Prostate gland (tissue), 2 donors: ENCODE data around the gene LRRC18. TPM values are rescaled to one million over a fixed set of nuclear protein-coding genes. Genes with fewer than 3 reads are reported as not detected.
A peak's percentile ranks its signal among the peaks of the same experiment; 100 is the strongest.

Source experiments
- DNase-seq: peaks from one replicate; pipeline ENCODE4 v3.0.0-alpha.2; 2019; ENCODE audit warnings: low spot score
- H3K27ac ChIP-seq, 2 donors: fragments of 200-600 bp; sonication (generic); 2 replicates each; pipeline ENCODE4 v1.5.1; 2017 to 2019
- H3K27me3 ChIP-seq: fragments of 200-600 bp; sonication (generic); replicated peaks from 2 replicates; pipeline ENCODE4 v1.5.1; 2019; ENCODE audit not compliant: insufficient read depth
- H3K36me3 ChIP-seq, 2 donors: fragments of 200-600 bp; sonication (generic); 1 replicate in 1 of 2; 2 replicates in 1 of 2; pipeline versions ENCODE4 v1.5.1 to v1.8.1; 2017 to 2019
- H3K4me1 ChIP-seq: fragments of 200-600 bp; sonication (generic); replicated peaks from 2 replicates; pipeline ENCODE4 v1.5.1; 2019
- H3K4me3 ChIP-seq, 2 donors: fragments of 200-600 bp; sonication (generic); 2 replicates each; pipeline ENCODE4 v1.5.1; 2017 to 2019
- H3K9me3 ChIP-seq: fragments of 200-600 bp; sonication (generic); 2 replicates; pipeline ENCODE4 v1.5.1; 2017
- CTCF ChIP-seq, 4 experiments: fragments of 200-600 bp in 2 of 4; fragments of 450-650 bp in 2 of 4; sonication (generic) in 2 of 4; IDR thresholded peaks; 1 replicate in 3 of 4; 2 replicates in 1 of 4; pipeline ENCODE4 v1.5.1; 2016 to 2019; ENCODE audit warnings: antibody characterized with exemption in 4 of 4, mild to moderate bottlenecking in 2 of 4, moderate library complexity in 2 of 4
- POLR2A ChIP-seq: fragments of 450-650 bp; IDR thresholded peaks from one replicate; pipeline ENCODE4 v1.6.1; 2016; ENCODE audit warnings: antibody characterized with exemption, mild to moderate bottlenecking
- POLR2AphosphoS5 ChIP-seq: sonication (generic); formaldehyde crosslinking; IDR thresholded peaks from one replicate; pipeline ENCODE4 v1.6.1; 2017; ENCODE audit warnings: antibody characterized with exemption
- WGBS: methylation state at CpG from one replicate; pipeline ENCODE4 v1.1.5; 2018; 5-methylcytosine and 5-hydroxymethylcytosine counted together
- intact Hi-C: fragments of 100-400 bp; cut with DNase I; formaldehyde crosslinking; loops from one replicate; pipeline ENCODE4 v1.14.2; 2022
- total RNA-seq, 2 donors: library from RNA; depleted of rRNA; stranded (reverse); fragments of >200 nt; gene quantifications; one replicate each; pipeline ENCODE4 v1.1.0, GENCODE V29; 2016

The LRRC18 gene
- total RNA-seq, 2 donors from 2014 or later = 2.6 TPM; not detected in 1

- intact Hi-C loops = loop anchor here (5.0 kb wide), 1 partner anchor 131 kb away; no protein-coding TSS in a partner anchor
- Histone ChIP-seq H3K27me3 (no peaks in the 10 kb centered on the region), H3K4me1 (no peaks in the 10 kb centered on the region), H3K4me3 (no peak overlapping the region), H3K27ac (no peak overlapping the region), H3K9me3 (no peaks in the 10 kb centered on the region), H3K36me3 (no peaks in the 10 kb centered on the region)
- TF ChIP-seq POLR2AphosphoS5 = no peak
- TF ChIP-seq POLR2A = no peak
- peak; percentile 67 to 77 (median 72) for TF ChIP-seq CTCF (IDR thresholded peaks at IDR 0.05)
- DNase-seq = peak; percentile 23
- 31% methylated on average over 12 of the region's 12 CpGs for WGBS
These were observed 41.8 kb upstream of the LRRC18 start for GRCh38 chr10:48981310-48981907.

- H3K27ac ChIP-seq = no peak overlapping the region
- TF ChIP-seq CTCF (IDR thresholded peaks at IDR 0.05) (no peak), POLR2AphosphoS5 (no peak), POLR2A (no peak)
- H3K4me3 ChIP-seq = no peak overlapping the region
- H3K36me3 ChIP-seq = no peaks in the 10 kb centered on the region
- no peaks in the 10 kb centered on the region for H3K9me3 ChIP-seq
- no peaks in the 10 kb centered on the region for H3K4me1 ChIP-seq
- 93% methylated on average over 5 of the region's 5 CpGs for WGBS
- H3K27me3 ChIP-seq = no peaks in the 10 kb centered on the region
- intact Hi-C loops = loop anchor here (5.0 kb wide), 1 partner anchor 539 kb away; no protein-coding TSS in a partner anchor
- DNase-seq = no peak
These were observed 38.7 kb upstream of the LRRC18 start for GRCh38 chr10:48978318-48978717.

GRCh38 chr10:48976196-48976595, 36.6 kb upstream of the LRRC18 start:
- no peak overlapping the region for H3K4me3 ChIP-seq
- H3K9me3 ChIP-seq = no peaks in the 10 kb centered on the region
- no peaks in the 10 kb centered on the region for H3K27me3 ChIP-seq
- H3K36me3 ChIP-seq = no peaks in the 10 kb centered on the region
- H3K4me1 ChIP-seq = no peaks in the 10 kb centered on the region
- TF ChIP-seq CTCF (IDR thresholded peaks at IDR 0.05) = peak in 2 of 4 experiments; percentile 21 to 24
- TF ChIP-seq POLR2A = no peak
- TF ChIP-seq POLR2AphosphoS5 = no peak
- intact Hi-C loops = loop anchor here (5.0 kb wide), 1 partner anchor 541 kb away; no protein-coding TSS in a partner anchor
- H3K27ac ChIP-seq = no peak overlapping the region
- peak; percentile 14 for DNase-seq

- intact Hi-C loops = loop anchor here (5.0 kb wide), 1 partner anchor 543 kb away; no protein-coding TSS in a partner anchor
- H3K9me3 ChIP-seq = no peaks in the 10 kb centered on the region
- H3K36me3 ChIP-seq = no peaks in the 10 kb centered on the region
- H3K4me3 ChIP-seq = no peak overlapping the region
- H3K4me1 ChIP-seq = no peaks in the 10 kb centered on the region
- WGBS = 94% methylated on average over 12 of the region's 12 CpGs
- no peak for TF ChIP-seq POLR2AphosphoS5
- TF ChIP-seq POLR2A = no peak
- no peak for TF ChIP-seq CTCF (IDR thresholded peaks at IDR 0.05)
- no peaks in the 10 kb centered on the region for H3K27me3 ChIP-seq
- DNase-seq = no peak
- H3K27ac ChIP-seq = no peak overlapping the region
These were observed 35.0 kb upstream of the LRRC18 start for GRCh38 chr10:48974510-48975156.

GRCh38 chr10:48973065-48973464, 33.4 kb upstream of the LRRC18 start:
- no peak for DNase-seq
- TF ChIP-seq POLR2AphosphoS5 = no peak
- TF ChIP-seq POLR2A = no peak
- TF ChIP-seq CTCF (IDR thresholded peaks at IDR 0.05) = no peak
- Histone ChIP-seq H3K4me1 (no peaks in the 10 kb centered on the region), H3K36me3 (no peaks in the 10 kb centered on the region), H3K27ac (no peak overlapping the region), H3K9me3 (no peaks in the 10 kb centered on the region), H3K4me3 (no peak overlapping the region), H3K27me3 (no peaks in the 10 kb centered on the region)
- intact Hi-C loops = no loop called here
- 85% methylated on average over 5 of the region's 5 CpGs for WGBS
